Keratinocyte (primary cell): Measurements from ENCODE around the gene DCTN1. TPM values are rescaled to one million over a fixed set of nuclear protein-coding genes. Genes with fewer than 3 reads are reported as not detected.
A peak's percentile ranks its signal among the peaks of the same experiment; 100 is the strongest.

Experiments used
- DNase-seq: peaks from one replicate; pipeline ENCODE4 v3.0.0-alpha.2; 2011; ENCODE audit warnings: low read depth, missing footprints, low spot score
- FAIRE-seq: peaks from 2 replicates; lab custom pipeline; 2011; peaks lifted over from hg19 to GRCh38; lab: Jason Lieb, UNC
- H2AFZ ChIP-seq: 2 replicates; pipeline ENCODE4 v1.6.0; 2012; ENCODE audit warnings: low read length, control low read depth, inconsistent platforms; ENCODE audit not compliant: control insufficient read depth
- H3K27ac ChIP-seq: 2 replicates; pipeline ENCODE4 v1.5.1; 2011; ENCODE audit warnings: low read length; ENCODE audit not compliant: control insufficient read depth, insufficient read depth
- H3K27me3 ChIP-seq: 3 replicates; pipeline ENCODE4 v1.6.0; 2011; ENCODE audit warnings: low read length; ENCODE audit not compliant: control insufficient read depth, insufficient read depth; ENCODE audit errors: extremely low read depth
- H3K36me3 ChIP-seq, 2 experiments: 2 replicates in 1 of 2; 3 replicates in 1 of 2; pipeline ENCODE4 v1.5.1; 2011; ENCODE audit warnings: low read length in 2 of 2, mild to moderate bottlenecking in 1 of 2; ENCODE audit not compliant: control insufficient read depth in 2 of 2, insufficient read depth in 2 of 2; ENCODE audit errors: extremely low read depth in 1 of 2
- H3K4me1 ChIP-seq: 3 replicates; pipeline ENCODE4 v1.5.1; 2011; ENCODE audit warnings: low read length; ENCODE audit not compliant: control insufficient read depth, insufficient read depth; ENCODE audit errors: extremely low read depth
- H3K4me2 ChIP-seq: 3 replicates; pipeline ENCODE4 v1.6.0; 2011; ENCODE audit warnings: low read depth, low read length; ENCODE audit not compliant: control insufficient read depth, insufficient read depth; ENCODE audit errors: extremely low read depth
- H3K4me3 ChIP-seq, 3 experiments: fragments of 200-600 bp in 1 of 3; sonication (generic) in 1 of 3; 2 replicates in 2 of 3; 3 replicates in 1 of 3; pipeline ENCODE4 v1.5.1; 2011 to 2016; ENCODE audit warnings: low read length in 3 of 3, mild to moderate bottlenecking in 3 of 3, control low read depth in 2 of 3, inconsistent platforms in 1 of 3, low read depth in 1 of 3, mixed read lengths in 1 of 3, mixed run types in 1 of 3, moderate library complexity in 1 of 3; ENCODE audit not compliant: control insufficient read depth in 2 of 3, insufficient read depth in 2 of 3; ENCODE audit errors: extremely low read depth in 1 of 3
- H3K79me2 ChIP-seq: 2 replicates; pipeline ENCODE4 v1.6.0; 2012; ENCODE audit warnings: low read length; ENCODE audit not compliant: control insufficient read depth, insufficient read depth
- H3K9ac ChIP-seq: 3 replicates; pipeline ENCODE4 v1.6.0; 2011; ENCODE audit warnings: low read length; ENCODE audit not compliant: control insufficient read depth, insufficient read depth; ENCODE audit errors: extremely low read depth
- H3K9me1 ChIP-seq: 3 replicates; pipeline ENCODE4 v1.6.0; 2011; ENCODE audit warnings: low read length; ENCODE audit not compliant: control insufficient read depth, insufficient read depth; ENCODE audit errors: extremely low read depth
- H3K9me3 ChIP-seq: 2 replicates; pipeline ENCODE4 v1.5.1; 2012; ENCODE audit warnings: low read depth, low read length; ENCODE audit not compliant: control insufficient read depth
- H4K20me1 ChIP-seq: 3 replicates; pipeline ENCODE4 v1.6.0; 2011; ENCODE audit warnings: low read length; ENCODE audit not compliant: control insufficient read depth, insufficient read depth; ENCODE audit errors: extremely low read depth
- EZH2 ChIP-seq: IDR thresholded peaks from one replicate; pipeline ENCODE4 v1.6.1; 2012; ENCODE audit warnings: inconsistent platforms, mild to moderate bottlenecking, low read length, moderate library complexity
- dilution Hi-C: fragments of 300-500 bp; cut with MboI; formaldehyde crosslinking; loops from one replicate; pipeline ENCODE4 v1.7.0; 2020; ENCODE audit warnings: low sequenced_read_pairs; ENCODE audit not compliant: extremely low pct_ligation_motif_present
- polyA plus RNA-seq, 5 experiments: library from polyadenylated mRNA; depleted of rRNA in 3 of 5; stranded (reverse) in 3 of 5; stranded (forward) in 1 of 5; unstranded in 1 of 5; fragments of >200 nt; gene quantifications; 1 replicate in 1 of 5; 2 replicates in 3 of 5; 3 replicates in 1 of 5; pipeline versions ENCODE4 v1.2.1 to v1.2.3, GENCODE V29; 2011 to 2012; ENCODE audit warnings: missing spikeins in 2 of 5, low read depth in 1 of 5, low replicate concordance in 1 of 5
- TF ChIP-seq, protein P1 (sequence below), 3 experiments: IDR thresholded peaks in 1 of 3; conservative IDR thresholded peaks in 1 of 3; optimal IDR thresholded peaks in 1 of 3; 2 replicates in 2 of 3; 3 replicates in 1 of 3; pipeline versions ENCODE3 to v1.5.1; 2011; ENCODE audit warnings: low read length in 3 of 3, mild to moderate bottlenecking in 3 of 3, moderate library complexity in 2 of 3, control low read depth in 1 of 3, inconsistent platforms in 1 of 3; ENCODE audit not compliant: insufficient read depth in 2 of 3; ENCODE audit errors: extremely low read depth in 1 of 3

The DCTN1 gene
- polyA plus RNA-seq, 1 donor (not counting 4 experiments of a cell fraction or from before 2014, with no cell fraction given): 110 TPM

DNA sequence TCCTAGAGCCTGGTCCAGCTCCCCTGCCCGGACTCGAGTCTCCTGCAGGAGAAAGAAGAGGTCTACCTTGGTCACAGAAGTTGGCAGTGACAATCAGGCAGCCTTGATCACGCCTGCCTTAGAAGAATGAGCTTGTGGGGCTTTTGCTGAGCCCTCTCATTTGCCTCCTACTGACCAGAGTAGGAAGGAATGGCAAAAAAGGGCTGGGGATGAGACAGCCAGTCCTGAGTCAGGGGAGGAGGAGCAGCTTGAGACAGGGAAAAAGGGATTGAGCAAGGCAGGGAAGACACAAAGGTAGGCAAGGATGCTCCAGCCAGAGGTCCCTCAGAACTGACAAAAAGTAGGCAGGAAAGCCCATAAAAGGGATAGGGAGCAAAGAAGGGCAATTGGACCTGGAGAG is 47.4 kb upstream of the DCTN1 start:
- Histone ChIP-seq H3K4me1 (peaks cover 74% of the 10 kb centered on the region), H3K9me3 (no peaks in the 10 kb centered on the region), H3K9me1 (peaks cover 4% of the 10 kb centered on the region), H3K9ac (no peak overlapping the region), H3K36me3 (peaks cover 47 to 77% of the 10 kb centered on the region in 2 experiments), H3K4me2 (no peak overlapping the region), H4K20me1 (no peaks in the 10 kb centered on the region), H3K4me3 (no peak overlapping the region), H3K79me2 (peaks cover 16% of the 10 kb centered on the region), H2AFZ (no peak overlapping the region), H3K27me3 (no peaks in the 10 kb centered on the region), H3K27ac (peak overlapping the region; percentile 96)
- TF ChIP-seq, protein P1, sequence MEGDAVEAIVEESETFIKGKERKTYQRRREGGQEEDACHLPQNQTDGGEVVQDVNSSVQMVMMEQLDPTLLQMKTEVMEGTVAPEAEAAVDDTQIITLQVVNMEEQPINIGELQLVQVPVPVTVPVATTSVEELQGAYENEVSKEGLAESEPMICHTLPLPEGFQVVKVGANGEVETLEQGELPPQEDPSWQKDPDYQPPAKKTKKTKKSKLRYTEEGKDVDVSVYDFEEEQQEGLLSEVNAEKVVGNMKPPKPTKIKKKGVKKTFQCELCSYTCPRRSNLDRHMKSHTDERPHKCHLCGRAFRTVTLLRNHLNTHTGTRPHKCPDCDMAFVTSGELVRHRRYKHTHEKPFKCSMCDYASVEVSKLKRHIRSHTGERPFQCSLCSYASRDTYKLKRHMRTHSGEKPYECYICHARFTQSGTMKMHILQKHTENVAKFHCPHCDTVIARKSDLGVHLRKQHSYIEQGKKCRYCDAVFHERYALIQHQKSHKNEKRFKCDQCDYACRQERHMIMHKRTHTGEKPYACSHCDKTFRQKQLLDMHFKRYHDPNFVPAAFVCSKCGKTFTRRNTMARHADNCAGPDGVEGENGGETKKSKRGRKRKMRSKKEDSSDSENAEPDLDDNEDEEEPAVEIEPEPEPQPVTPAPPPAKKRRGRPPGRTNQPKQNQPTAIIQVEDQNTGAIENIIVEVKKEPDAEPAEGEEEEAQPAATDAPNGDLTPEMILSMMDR (optimal IDR thresholded peaks at IDR 0.05 in 1 of 3, IDR thresholded peaks at IDR 0.05 in 1 of 3, conservative IDR thresholded peaks at IDR 0.05 in 1 of 3; ENCODE audit: extremely low read depth in 1 of 3, insufficient read depth in 2 of 3, low read length in 3 of 3): peak in 2 of 3 experiments; percentile 10 to 23
- TF ChIP-seq EZH2: no peak
- no peak for DNase-seq
- dilution Hi-C loops: no loop called here
- peak; percentile 71 for FAIRE-seq

GRCh38 chr2:74426181-74426758 is 46.2 kb upstream of the DCTN1 start:
- Histone ChIP-seq H3K36me3 (peaks cover 36 to 64% of the 10 kb centered on the region in 2 experiments), H3K79me2 (peaks cover 3% of the 10 kb centered on the region), H3K27ac (peak overlapping the region; percentile 96), H3K4me1 (peaks cover 78% of the 10 kb centered on the region), H3K9me3 (no peaks in the 10 kb centered on the region), H3K4me2 (peak overlapping the region; percentile 73), H3K9ac (peak overlapping the region; percentile 72), H3K27me3 (no peaks in the 10 kb centered on the region), H4K20me1 (no peaks in the 10 kb centered on the region), H3K9me1 (peaks cover 4% of the 10 kb centered on the region), H2AFZ (no peak overlapping the region), H3K4me3 (no peak overlapping the region)
- no peak for FAIRE-seq
- dilution Hi-C loops: no loop called here
- TF ChIP-seq, protein P1 (optimal IDR thresholded peaks at IDR 0.05 in 1 of 3, IDR thresholded peaks at IDR 0.05 in 1 of 3, conservative IDR thresholded peaks at IDR 0.05 in 1 of 3; ENCODE audit: extremely low read depth in 1 of 3, insufficient read depth in 2 of 3, low read length in 3 of 3): no peak
- TF ChIP-seq EZH2: no peak
- no peak for DNase-seq
